HG03469 (cell line): ENCODE measurements around the gene AFAP1.

Experiments used
- ATAC-seq: cut with Tn5 transposase; IDR thresholded peaks from one replicate; pipeline ENCODE4 v1.9.1; 2021; ENCODE audit warnings: mild to moderate bottlenecking, moderate library complexity, moderate number of reproducible peaks; ENCODE audit not compliant: unreplicated experiment

The AFAP1 gene

GRCh38 chr4:7772711-7773385 lies 166.8 kb downstream of the AFAP1 start:
- no peak for ATAC-seq

GRCh38 chr4:7771541-7772507 lies 167.8 kb downstream of the AFAP1 start:
- peak; percentile 94 for ATAC-seq

GRCh38 chr4:7771056-7771455 lies 168.6 kb downstream of the AFAP1 start:
- no peak for ATAC-seq

GRCh38 chr4:7770224-7771050 lies 169.2 kb downstream of the AFAP1 start:
- no peak for ATAC-seq

GRCh38 chr4:7769396-7770223 lies 170.1 kb downstream of the AFAP1 start:
- no peak for ATAC-seq

GRCh38 chr4:7768736-7769135 lies 170.9 kb downstream of the AFAP1 start:
- no peak for ATAC-seq

GRCh38 chr4:7767966-7768365 lies 171.7 kb downstream of the AFAP1 start:
- ATAC-seq, result no peak

- no peak for ATAC-seq
These were observed 172.1 kb downstream of the AFAP1 start for GRCh38 chr4:7767526-7767925.

- ATAC-seq, result no peak
These were observed 172.9 kb downstream of the AFAP1 start for GRCh38 chr4:7766661-7767345.

- ATAC-seq, result no peak
These were observed 173.6 kb downstream of the AFAP1 start for GRCh38 chr4:7766086-7766485.

- no peak for ATAC-seq
These were observed 174.0 kb downstream of the AFAP1 start for GRCh38 chr4:7765666-7766065.

GRCh38 chr4:7764466-7764865 lies 175.2 kb downstream of the AFAP1 start:
- no peak for ATAC-seq

GRCh38 chr4:7763788-7764187 lies 175.9 kb downstream of the AFAP1 start:
- no peak for ATAC-seq

GRCh38 chr4:7763106-7763505 lies 176.6 kb downstream of the AFAP1 start:
- no peak for ATAC-seq

- ATAC-seq, result no peak
These were observed 177.2 kb downstream of the AFAP1 start for GRCh38 chr4:7762376-7763030.

- ATAC-seq, result no peak
These were observed 177.9 kb downstream of the AFAP1 start for GRCh38 chr4:7761720-7762119.

GRCh38 chr4:7761312-7761711 lies 178.3 kb downstream of the AFAP1 start:
- ATAC-seq, result no peak

GRCh38 chr4:7760706-7761105 lies 179.0 kb downstream of the AFAP1 start:
- ATAC-seq, result no peak

GRCh38 chr4:7760228-7760627 lies 179.4 kb downstream of the AFAP1 start:
- ATAC-seq, result no peak
